Suprapubic skin (tissue), 4 donors: ENCODE results near the gene RFK. TPM values are rescaled to one million over a fixed set of nuclear protein-coding genes. Genes with fewer than 3 reads are reported as not detected.

Experiments used
- DNase-seq, 2 donors: peaks; one replicate each; pipeline ENCODE4 v3.0.0-alpha.2; 2019; ENCODE audit warnings: low spot score in 2 of 2
- H3K27ac ChIP-seq: fragments of 200-600 bp; sonication (generic); one replicate; pipeline ENCODE4 v1.5.1; 2019
- H3K27me3 ChIP-seq: fragments of 200-600 bp; sonication (generic); one replicate; pipeline ENCODE4 v1.5.1; 2019
- H3K36me3 ChIP-seq: fragments of 200-600 bp; sonication (generic); one replicate; pipeline ENCODE4 v1.5.1; 2019
- H3K4me1 ChIP-seq: fragments of 200-600 bp; sonication (generic); one replicate; pipeline ENCODE4 v1.5.1; 2019
- H3K4me3 ChIP-seq: fragments of 200-600 bp; sonication (generic); one replicate; pipeline ENCODE4 v1.5.1; 2019; ENCODE audit warnings: mild to moderate bottlenecking
- H3K9me3 ChIP-seq: fragments of 200-600 bp; sonication (generic); one replicate; pipeline ENCODE4 v1.5.1; 2019
- EP300 ChIP-seq: sonication (generic); formaldehyde crosslinking; IDR thresholded peaks from one replicate; pipeline ENCODE4 v1.6.1; 2017; ENCODE audit warnings: antibody characterized with exemption
- POLR2A ChIP-seq, 2 donors: fragments of 450-650 bp; IDR thresholded peaks; one replicate each; pipeline ENCODE4 v1.6.1; 2017; ENCODE audit warnings: antibody characterized with exemption in 2 of 2, mild to moderate bottlenecking in 2 of 2, moderate library complexity in 2 of 2
- POLR2AphosphoS5 ChIP-seq, 3 donors: sonication (generic); formaldehyde crosslinking; IDR thresholded peaks; one replicate each; pipeline ENCODE4 v1.6.1; 2017; ENCODE audit warnings: antibody characterized with exemption in 3 of 3
- WGBS: methylation state at CpG from one replicate; pipeline ENCODE4 v1.1.5; 2018; 5-methylcytosine and 5-hydroxymethylcytosine counted together
- total RNA-seq, 4 donors: library from RNA; depleted of rRNA; stranded (reverse); fragments of >200 nt; gene quantifications; one replicate each; pipeline ENCODE4 v1.1.0, GENCODE V29; 2016
- TF ChIP-seq, protein P1 (sequence below), 2 donors: fragments of 200-600 bp in 1 of 2; fragments of 450-650 bp in 1 of 2; sonication (generic) in 1 of 2; IDR thresholded peaks; one replicate each; pipeline ENCODE4 v1.5.1; 2016 to 2019; ENCODE audit warnings: antibody characterized with exemption in 2 of 2, mild to moderate bottlenecking in 1 of 2, moderate library complexity in 1 of 2

The RFK gene
- total RNA-seq, 4 donors from 2014 or later, result 6.3 to 14.4 (median 10.5) TPM

DNA sequence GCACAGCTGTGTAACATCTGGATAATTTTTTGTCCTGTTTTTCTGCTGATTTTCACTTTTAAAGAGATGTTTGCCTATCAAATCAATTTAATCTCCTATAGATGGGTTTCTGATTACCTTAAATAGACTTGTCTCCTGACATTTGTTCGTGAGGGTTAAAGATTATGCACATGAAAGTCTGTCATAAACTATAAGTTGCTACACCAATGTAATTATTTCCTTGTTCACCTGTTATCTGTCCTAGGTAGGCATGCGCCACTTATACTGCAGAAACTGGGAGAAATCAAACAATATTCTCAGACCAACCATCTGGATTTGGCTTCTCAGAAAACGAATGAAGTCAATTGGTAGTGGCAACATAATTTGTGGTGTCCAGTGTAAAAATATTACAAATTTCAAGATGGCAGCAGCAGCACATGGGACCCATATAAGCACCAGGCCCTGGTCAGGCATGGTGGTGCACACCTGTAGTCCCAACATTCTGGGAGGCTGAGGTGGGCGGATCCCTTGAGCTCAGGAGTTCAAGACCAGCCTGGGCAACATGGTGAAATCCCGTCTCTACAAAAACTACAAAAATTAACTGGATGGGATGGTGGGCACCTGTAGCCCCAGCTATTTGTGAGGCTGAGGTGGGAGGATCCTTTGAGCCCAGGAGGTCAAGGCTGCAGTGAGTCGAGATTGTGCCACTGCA, 20.3 kb downstream of the RFK start:
- TF ChIP-seq, protein P1, sequence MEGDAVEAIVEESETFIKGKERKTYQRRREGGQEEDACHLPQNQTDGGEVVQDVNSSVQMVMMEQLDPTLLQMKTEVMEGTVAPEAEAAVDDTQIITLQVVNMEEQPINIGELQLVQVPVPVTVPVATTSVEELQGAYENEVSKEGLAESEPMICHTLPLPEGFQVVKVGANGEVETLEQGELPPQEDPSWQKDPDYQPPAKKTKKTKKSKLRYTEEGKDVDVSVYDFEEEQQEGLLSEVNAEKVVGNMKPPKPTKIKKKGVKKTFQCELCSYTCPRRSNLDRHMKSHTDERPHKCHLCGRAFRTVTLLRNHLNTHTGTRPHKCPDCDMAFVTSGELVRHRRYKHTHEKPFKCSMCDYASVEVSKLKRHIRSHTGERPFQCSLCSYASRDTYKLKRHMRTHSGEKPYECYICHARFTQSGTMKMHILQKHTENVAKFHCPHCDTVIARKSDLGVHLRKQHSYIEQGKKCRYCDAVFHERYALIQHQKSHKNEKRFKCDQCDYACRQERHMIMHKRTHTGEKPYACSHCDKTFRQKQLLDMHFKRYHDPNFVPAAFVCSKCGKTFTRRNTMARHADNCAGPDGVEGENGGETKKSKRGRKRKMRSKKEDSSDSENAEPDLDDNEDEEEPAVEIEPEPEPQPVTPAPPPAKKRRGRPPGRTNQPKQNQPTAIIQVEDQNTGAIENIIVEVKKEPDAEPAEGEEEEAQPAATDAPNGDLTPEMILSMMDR (IDR thresholded peaks at IDR 0.05), result no peak
- TF ChIP-seq POLR2A (IDR thresholded peaks at IDR 0.05), result no peak
- TF ChIP-seq EP300, result no peak
- no peak for TF ChIP-seq POLR2AphosphoS5 (IDR thresholded peaks at IDR 0.05)
- Histone ChIP-seq H3K9me3 (no peaks in the 10 kb centered on the region), H3K27me3 (no peaks in the 10 kb centered on the region), H3K4me1 (peaks cover 21% of the 10 kb centered on the region), H3K27ac (no peak overlapping the region), H3K36me3 (no peaks in the 10 kb centered on the region), H3K4me3 (no peak overlapping the region)
- 73% methylated on average over 6 of the region's 6 CpGs for WGBS
- DNase-seq, result no peak

DNA sequence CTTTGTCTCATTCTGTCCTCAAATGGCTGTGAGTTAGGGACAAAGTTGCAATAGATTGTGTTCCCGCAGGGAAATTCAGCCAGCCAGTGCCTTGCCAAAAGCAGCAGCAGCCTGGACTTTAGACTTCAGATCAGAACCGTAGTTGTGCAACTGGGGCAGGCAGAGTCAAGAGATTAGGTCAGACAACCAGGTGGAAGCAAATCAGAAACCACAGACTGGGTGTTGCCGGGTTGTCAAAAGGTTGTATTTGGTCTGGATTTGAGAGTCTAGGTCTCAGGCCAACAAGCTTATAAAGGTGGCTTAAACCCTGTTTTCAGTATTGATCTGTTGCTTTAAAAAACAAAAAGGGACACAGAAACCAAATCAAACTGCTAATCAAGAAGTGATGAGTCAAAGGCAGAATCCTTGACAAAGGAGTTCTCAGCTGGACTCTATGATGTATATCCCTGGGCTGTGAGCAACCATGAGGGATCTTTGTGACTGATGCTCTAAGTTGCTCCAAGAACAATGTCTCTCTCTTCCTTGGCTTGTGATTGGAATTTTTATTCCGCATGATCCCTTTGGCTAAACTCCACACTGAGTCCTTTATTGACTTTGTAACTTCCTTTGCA, 20.9 kb downstream of the RFK start:
- Histone ChIP-seq H3K36me3 (no peaks in the 10 kb centered on the region), H3K27me3 (no peaks in the 10 kb centered on the region), H3K4me1 (peaks cover 21% of the 10 kb centered on the region), H3K4me3 (no peak overlapping the region), H3K27ac (no peak overlapping the region), H3K9me3 (no peaks in the 10 kb centered on the region)
- 43% methylated on average over 4 of the region's 4 CpGs for WGBS
- no peak for TF ChIP-seq EP300
- TF ChIP-seq POLR2AphosphoS5 (IDR thresholded peaks at IDR 0.05), result no peak
- TF ChIP-seq POLR2A (IDR thresholded peaks at IDR 0.05), result no peak
- TF ChIP-seq, protein P1 (IDR thresholded peaks at IDR 0.05), result no peak
- DNase-seq, result no peak

DNA sequence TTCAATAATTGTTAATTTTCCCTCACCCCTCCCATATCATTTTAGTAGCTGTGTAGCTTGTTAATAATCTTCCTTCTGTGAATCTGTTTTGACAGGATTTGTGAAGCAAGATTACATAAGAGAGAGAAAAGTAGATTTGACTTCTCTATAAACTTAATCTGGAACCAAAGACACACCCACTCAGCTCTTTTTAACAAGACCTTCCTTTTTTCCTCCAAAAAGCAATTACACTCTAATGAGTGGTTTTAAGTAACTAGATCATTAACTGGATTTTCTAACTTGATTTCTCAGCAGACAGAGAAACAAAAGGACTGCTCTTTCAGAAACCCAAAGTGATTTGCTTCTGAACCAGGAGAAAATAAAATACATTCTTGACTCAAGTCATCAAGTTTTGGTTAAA, 21.9 kb downstream of the RFK start:
- Histone ChIP-seq H3K27me3 (no peaks in the 10 kb centered on the region), H3K4me3 (no peak overlapping the region), H3K36me3 (no peaks in the 10 kb centered on the region), H3K9me3 (no peaks in the 10 kb centered on the region), H3K27ac (no peak overlapping the region), H3K4me1 (peaks cover 21% of the 10 kb centered on the region)
- no peak for DNase-seq
- TF ChIP-seq, protein P1 (IDR thresholded peaks at IDR 0.05), result no peak
- TF ChIP-seq POLR2AphosphoS5 (IDR thresholded peaks at IDR 0.05) (no peak), EP300 (no peak), POLR2A (IDR thresholded peaks at IDR 0.05) (no peak)

DNA sequence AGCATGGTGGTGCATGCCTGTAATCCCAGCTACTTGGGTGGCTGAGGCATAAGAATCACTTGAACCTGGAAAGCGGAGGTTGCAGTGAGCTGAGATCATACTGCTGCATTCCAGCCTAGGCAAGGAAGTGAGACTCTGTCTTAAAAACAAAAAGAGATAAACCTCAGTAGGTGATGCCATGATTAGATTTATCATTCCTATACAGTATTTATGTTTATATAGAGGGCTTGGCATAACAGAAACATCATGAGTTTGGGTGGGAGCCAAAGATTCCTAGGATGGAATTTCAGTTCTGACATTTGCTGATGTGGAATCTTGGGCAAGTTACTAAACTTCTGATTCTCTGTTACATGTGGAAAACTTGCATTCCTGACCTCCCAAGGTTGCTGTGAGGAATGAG, 22.3 kb downstream of the RFK start:
- no peak overlapping the region for H3K4me3 ChIP-seq
- no peaks in the 10 kb centered on the region for H3K9me3 ChIP-seq
- 65% methylated on average over 1 of the region's 1 CpG for WGBS
- TF ChIP-seq, protein P1 (IDR thresholded peaks at IDR 0.05), result no peak
- TF ChIP-seq EP300 (no peak), POLR2AphosphoS5 (IDR thresholded peaks at IDR 0.05) (no peak), POLR2A (IDR thresholded peaks at IDR 0.05) (no peak)
- no peaks in the 10 kb centered on the region for H3K27me3 ChIP-seq
- no peaks in the 10 kb centered on the region for H3K36me3 ChIP-seq
- no peak overlapping the region for H3K27ac ChIP-seq
- no peak for DNase-seq
- H3K4me1 ChIP-seq, result peaks cover 21% of the 10 kb centered on the region

DNA sequence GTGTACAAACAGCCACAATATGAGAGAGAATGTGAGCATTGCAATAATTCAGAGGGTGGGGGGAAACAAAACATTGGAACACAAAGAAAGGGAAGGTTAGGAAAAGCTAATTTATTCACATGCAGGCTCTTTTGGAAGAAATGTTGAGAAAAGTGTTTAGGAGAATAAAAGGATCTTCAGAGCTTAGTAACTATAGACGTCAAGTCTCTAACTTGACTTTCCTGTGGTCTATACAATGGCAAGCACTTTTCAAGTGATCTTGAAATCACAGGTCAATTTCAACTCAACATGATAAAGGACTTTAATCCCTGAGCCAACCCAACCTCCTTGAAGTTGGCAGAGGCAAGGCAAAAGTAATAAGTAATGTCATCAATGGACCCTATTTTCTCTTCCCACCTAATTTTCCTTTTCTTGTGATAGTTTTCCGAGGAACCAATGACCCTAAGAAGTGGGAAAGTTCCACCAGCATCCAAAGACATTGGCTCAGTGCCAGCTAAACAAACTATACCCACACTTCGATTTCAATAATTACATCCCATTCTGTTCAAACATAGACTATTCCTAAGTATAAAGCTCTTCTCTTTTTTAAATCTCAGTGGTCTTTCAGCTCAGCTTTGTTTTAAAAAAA, 23.7 kb downstream of the RFK start:
- no peaks in the 10 kb centered on the region for H3K27me3 ChIP-seq
- WGBS, result 93% methylated on average over 3 of the region's 3 CpGs

More for the DNA sequence above, 23.7 kb downstream of the RFK start:
- no peaks in the 10 kb centered on the region for H3K36me3 ChIP-seq
- no peak overlapping the region for H3K4me3 ChIP-seq
- TF ChIP-seq, protein P1 (IDR thresholded peaks at IDR 0.05), result no peak
- no peak for TF ChIP-seq POLR2AphosphoS5 (IDR thresholded peaks at IDR 0.05)
- TF ChIP-seq EP300, result no peak
- TF ChIP-seq POLR2A (IDR thresholded peaks at IDR 0.05), result no peak
- H3K9me3 ChIP-seq, result no peaks in the 10 kb centered on the region
- DNase-seq, result no peak
- peaks cover 21% of the 10 kb centered on the region for H3K4me1 ChIP-seq
- no peak overlapping the region for H3K27ac ChIP-seq
